SK-N-MC (cell line): Measurements from ENCODE around the gene RAP1GDS1.

Source experiments
- DNase-seq: peaks from one replicate; pipeline ENCODE4 v3.0.0-alpha.2; 2011; ENCODE audit warnings: low read depth, low spot score
- H3K27ac ChIP-seq: fragments of 200-600 bp; sonication (generic); 2 replicates; pipeline ENCODE4 v1.5.1; 2016; ENCODE audit warnings: mixed run types
- H3K36me3 ChIP-seq: fragments of 200-600 bp; sonication (generic); 2 replicates; pipeline ENCODE4 v1.6.1; 2017; ENCODE audit warnings: antibody characterized with exemption, low read length, mixed read lengths; ENCODE audit not compliant: insufficient read depth
- H3K4me3 ChIP-seq: fragments of 200-600 bp; sonication (generic); 2 replicates; pipeline ENCODE4 v1.5.1; 2016
- H3K9ac ChIP-seq: fragments of 200-600 bp; sonication (generic); 2 replicates; pipeline ENCODE4 v1.8.0; 2017; ENCODE audit warnings: mixed run types, mixed read lengths; ENCODE audit not compliant: insufficient read length
- H3K9me3 ChIP-seq: fragments of 200-600 bp; sonication (generic); 2 replicates; pipeline ENCODE4 v1.6.1; 2017; ENCODE audit warnings: low read depth, mild to moderate bottlenecking, antibody characterized with exemption, low read length, moderate library complexity, mixed read lengths
- EZH2 ChIP-seq: fragments of 200-600 bp; sonication (generic); IDR thresholded peaks from one replicate; pipeline ENCODE4 v1.6.1; 2017; ENCODE audit warnings: antibody characterized with exemption
- FOXP2 ChIP-seq: optimal IDR thresholded peaks from 2 replicates; pipeline ENCODE3; 2011; ENCODE audit warnings: mild to moderate bottlenecking, moderate library complexity; ENCODE audit not compliant: insufficient read depth; ENCODE audit errors: extremely low read length, control extremely low read depth
- POLR2AphosphoS5 ChIP-seq: IDR thresholded peaks from 2 replicates; pipeline ENCODE4 v1.6.1; 2012; ENCODE audit warnings: mild to moderate bottlenecking, low read depth, low read length, borderline replicate concordance

The RAP1GDS1 gene

DNA sequence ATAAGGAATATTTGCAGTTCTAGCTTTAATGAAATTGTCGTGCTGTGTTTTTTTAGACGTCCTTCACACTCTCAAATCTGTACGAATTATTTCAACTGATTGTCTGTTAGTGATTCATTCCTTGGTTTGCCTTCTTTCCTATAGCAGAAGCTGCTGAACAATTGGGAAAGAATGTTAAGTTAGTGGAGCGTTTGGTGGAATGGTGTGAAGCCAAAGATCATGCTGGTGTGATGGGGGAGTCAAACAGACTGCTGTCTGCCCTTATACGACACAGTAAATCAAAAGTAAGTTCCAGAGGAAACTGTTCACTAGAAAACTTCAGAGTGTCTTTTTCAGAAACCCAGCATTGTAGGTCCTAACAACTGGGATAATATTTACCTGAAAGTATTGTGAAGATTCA is 159.9 kb downstream of the RAP1GDS1 start:
- H3K36me3 ChIP-seq: peaks cover 39% of the 10 kb centered on the region
- no peak for DNase-seq
- no peak overlapping the region for H3K27ac ChIP-seq

DNA sequence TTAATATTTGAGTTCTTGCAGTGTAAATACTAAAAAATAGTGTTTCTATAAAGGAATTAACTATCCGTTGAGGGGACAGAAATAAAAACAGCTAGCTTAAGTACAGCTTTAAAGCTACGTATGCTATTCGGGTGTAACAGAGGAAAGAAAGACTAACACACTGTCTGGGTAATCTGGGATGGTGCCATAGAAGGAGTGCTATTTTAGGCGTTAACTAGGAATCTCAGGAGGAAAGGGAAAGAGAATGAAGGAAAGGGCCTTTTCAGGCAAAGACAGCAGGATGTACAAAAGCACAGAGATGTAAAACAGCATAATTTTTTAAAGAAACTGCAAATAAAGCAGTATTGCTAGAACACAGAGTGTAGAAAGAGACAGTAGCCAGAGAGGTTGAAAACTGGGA is 161.8 kb downstream of the RAP1GDS1 start:
- DNase-seq: no peak
- TF ChIP-seq FOXP2 (no peak), EZH2 (no peak), POLR2AphosphoS5 (no peak)
- H3K9ac ChIP-seq: no peak overlapping the region
- H3K4me3 ChIP-seq: no peak overlapping the region
- no peak overlapping the region for H3K27ac ChIP-seq
- H3K9me3 ChIP-seq: no peaks in the 10 kb centered on the region; the same call in 1 of the 2 replicates
- peaks cover 39% of the 10 kb centered on the region for H3K36me3 ChIP-seq

More for the DNA sequence above, 159.9 kb downstream of the RAP1GDS1 start:
- H3K9me3 ChIP-seq: no peaks in the 10 kb centered on the region; the same call in 1 of the 2 replicates
- TF ChIP-seq POLR2AphosphoS5 (no peak), FOXP2 (no peak), EZH2 (no peak)
- H3K9ac ChIP-seq: no peak overlapping the region
- H3K4me3 ChIP-seq: no peak overlapping the region

DNA sequence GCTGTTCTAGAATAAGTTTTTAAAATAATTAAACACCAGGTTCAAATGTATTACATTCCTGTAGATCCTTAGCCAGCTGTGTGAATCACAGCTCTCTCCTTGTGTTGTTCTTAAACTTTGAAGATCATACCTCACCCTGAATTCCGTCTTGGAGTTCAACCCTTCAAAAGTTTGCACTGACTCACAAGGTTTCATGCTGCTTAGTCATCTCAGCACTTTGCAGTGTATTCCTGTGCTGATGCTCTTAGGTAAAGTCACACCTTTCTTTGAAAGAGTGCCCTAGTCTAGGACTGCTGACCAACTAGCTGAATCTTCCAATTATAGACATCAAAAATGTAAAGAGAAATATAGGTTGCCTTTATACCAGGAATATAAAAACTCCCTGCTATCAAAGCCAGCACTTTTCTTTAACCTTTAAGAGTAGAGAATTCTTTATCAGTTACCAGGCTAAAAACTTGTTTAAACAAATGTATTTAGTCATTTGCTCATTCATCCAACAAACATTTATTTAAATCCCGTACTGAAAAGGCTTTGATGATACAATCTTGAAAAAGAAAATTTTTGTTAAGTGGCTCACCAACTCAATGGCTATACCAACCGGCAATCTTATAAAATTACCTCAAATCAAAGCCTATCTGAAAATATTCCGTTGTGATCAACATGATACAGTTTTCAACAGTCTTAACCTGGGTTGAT is 169.7 kb downstream of the RAP1GDS1 start:
- no peak for DNase-seq
- Histone ChIP-seq H3K9ac (no peak overlapping the region), H3K4me3 (no peak overlapping the region)

DNA sequence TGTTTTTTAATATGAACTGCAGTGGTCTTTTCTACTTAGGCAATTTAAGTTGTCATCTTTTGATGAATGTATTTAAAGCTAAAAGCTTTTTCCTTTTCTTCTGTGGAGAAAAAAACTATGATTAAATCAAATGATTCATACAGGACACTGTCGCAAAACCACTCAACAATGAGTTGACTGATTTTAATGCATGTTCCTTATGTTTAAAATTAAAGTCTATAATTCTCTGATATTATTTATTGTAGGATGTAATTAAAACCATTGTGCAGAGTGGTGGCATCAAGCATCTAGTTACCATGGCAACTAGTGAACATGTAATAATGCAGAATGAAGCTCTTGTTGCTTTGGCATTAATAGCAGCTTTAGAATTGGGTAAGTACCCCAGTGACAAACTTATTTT is 172.5 kb downstream of the RAP1GDS1 start:
- no peak overlapping the region for H3K27ac ChIP-seq
- H3K9me3 ChIP-seq: no peaks in the 10 kb centered on the region
- peaks cover 4% of the 10 kb centered on the region; the same call in 1 of the 2 replicates for H3K36me3 ChIP-seq
- no peak overlapping the region for H3K9ac ChIP-seq
- no peak for DNase-seq
- no peak overlapping the region for H3K4me3 ChIP-seq
- no peak for TF ChIP-seq EZH2
- TF ChIP-seq FOXP2: no peak
- TF ChIP-seq POLR2AphosphoS5: no peak

More for the DNA sequence above, 169.7 kb downstream of the RAP1GDS1 start:
- no peak for TF ChIP-seq EZH2
- no peak for TF ChIP-seq FOXP2
- no peak for TF ChIP-seq POLR2AphosphoS5
- Histone ChIP-seq H3K9me3 (no peaks in the 10 kb centered on the region), H3K36me3 (peaks cover 4% of the 10 kb centered on the region; the same call in 1 of the 2 replicates), H3K27ac (no peak overlapping the region)

DNA sequence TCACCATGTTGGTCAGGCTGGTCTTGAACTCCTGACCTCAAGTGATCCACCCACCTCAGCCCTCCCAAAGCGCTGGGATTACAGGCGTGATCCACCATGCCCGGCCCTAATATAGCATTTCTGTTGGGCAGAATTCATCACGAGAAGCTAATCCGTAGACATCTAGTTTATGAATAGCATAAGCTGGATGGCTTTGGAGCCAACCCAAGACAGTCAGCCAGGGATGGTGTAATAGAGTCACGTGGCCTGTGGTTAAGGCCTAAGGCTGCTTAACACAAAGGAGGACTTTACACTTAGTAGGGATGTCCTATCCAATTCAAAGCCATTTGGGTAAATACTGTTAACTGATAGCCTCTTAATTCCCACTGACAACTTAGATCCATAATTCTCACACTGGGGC is 173.6 kb downstream of the RAP1GDS1 start:
- H3K27ac ChIP-seq: no peak overlapping the region
- H3K9ac ChIP-seq: no peak overlapping the region
- TF ChIP-seq FOXP2 (no peak), POLR2AphosphoS5 (no peak)
- DNase-seq: no peak
- H3K36me3 ChIP-seq: peaks cover 4% of the 10 kb centered on the region; the same call in 1 of the 2 replicates
- H3K4me3 ChIP-seq: no peak overlapping the region
- H3K9me3 ChIP-seq: no peaks in the 10 kb centered on the region

DNA sequence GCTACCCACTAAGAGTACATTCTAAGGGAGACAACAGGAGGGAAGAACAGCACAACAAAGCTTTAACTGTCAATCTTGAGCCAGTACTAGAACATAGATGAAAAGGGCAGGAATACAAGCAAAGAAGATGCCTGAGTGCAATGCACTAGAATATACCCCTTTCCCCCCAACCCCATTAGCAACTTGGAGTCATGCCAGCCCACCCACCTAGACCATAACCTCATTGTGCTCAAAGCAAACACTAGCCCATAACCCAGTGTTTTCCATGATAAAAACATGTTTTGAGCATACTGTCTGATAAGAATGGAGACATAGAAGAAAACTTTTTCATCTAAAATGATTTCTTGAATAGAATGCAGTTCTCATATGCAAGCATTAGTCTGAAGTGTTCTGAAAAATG is 183.2 kb downstream of the RAP1GDS1 start:
- no peak overlapping the region for H3K4me3 ChIP-seq
- TF ChIP-seq EZH2 (no peak), FOXP2 (no peak), POLR2AphosphoS5 (no peak)

DNA sequence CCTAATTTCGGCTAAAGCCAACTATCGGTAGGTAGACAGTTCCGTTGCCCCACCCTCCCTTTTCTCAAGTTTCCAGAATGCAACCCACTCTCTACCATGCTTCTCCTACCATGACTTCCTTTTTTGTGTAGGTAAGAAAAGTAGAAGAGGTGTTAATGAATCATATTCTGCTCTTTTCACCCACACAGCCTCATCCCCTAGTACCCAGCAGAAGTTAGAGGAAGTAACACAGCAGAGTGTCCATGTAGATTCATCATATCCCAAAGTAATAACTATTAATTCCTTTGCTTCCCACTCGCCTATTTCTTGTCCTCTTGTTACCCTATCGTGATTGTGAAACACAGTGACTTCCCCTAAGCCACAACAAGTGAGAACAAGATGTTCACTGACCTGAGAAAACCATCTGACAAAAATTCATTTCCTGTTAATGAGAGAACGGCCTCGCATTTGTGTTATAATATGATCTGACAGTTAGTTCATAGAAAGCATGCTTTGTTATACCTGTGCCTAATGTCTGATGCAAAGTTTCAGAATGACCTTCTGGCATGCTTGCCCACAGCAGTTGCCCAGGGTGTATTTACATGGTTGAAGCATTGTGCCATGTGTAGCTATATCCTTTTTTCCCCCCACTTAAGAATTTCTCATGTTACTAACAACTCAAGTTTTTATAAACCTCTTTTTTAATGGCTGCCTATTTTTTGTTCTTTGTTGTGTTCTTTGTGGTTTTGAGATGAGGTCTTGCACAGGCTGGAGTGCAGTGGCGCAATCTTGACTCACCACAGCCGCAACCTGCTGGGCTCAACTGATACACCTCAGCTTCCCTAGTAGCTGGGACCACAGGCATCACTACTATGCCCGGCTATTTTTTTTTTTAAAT is 185.6 kb downstream of the RAP1GDS1 start:
- no peak overlapping the region for H3K4me3 ChIP-seq
- H3K27ac ChIP-seq: no peak overlapping the region
- no peak overlapping the region for H3K9ac ChIP-seq
- no peaks in the 10 kb centered on the region for H3K9me3 ChIP-seq
- no peak for TF ChIP-seq POLR2AphosphoS5
- no peak for TF ChIP-seq EZH2
- TF ChIP-seq FOXP2: no peak
- DNase-seq: no peak
- peaks cover 6% of the 10 kb centered on the region; the same call in 1 of the 2 replicates for H3K36me3 ChIP-seq

More for the DNA sequence above, 183.2 kb downstream of the RAP1GDS1 start:
- DNase-seq: no peak
- peaks cover 6% of the 10 kb centered on the region; the same call in 1 of the 2 replicates for H3K36me3 ChIP-seq
- no peak overlapping the region for H3K9ac ChIP-seq
- no peak overlapping the region for H3K27ac ChIP-seq
- no peaks in the 10 kb centered on the region for H3K9me3 ChIP-seq

DNA sequence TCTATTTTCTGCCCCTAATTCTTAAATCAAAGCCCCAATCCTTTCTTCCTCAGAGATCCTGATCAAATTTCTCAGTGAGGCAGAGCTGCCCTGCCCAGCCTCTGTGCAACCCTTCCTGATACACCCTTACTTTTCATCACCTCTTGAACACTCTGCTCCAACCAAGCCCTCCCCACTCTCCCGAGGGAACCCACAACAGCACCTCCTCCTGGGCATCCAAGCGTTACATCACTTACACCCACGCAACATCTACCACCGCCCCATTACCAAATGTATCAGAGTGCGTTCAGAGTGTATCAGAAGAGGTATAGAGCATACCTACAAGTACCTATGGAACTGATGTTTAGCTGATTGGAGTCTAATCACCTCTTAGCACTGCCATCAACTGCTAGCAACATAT is 186.5 kb downstream of the RAP1GDS1 start:
- no peak overlapping the region for H3K27ac ChIP-seq
- H3K9ac ChIP-seq: no peak overlapping the region
- DNase-seq: no peak
- no peaks in the 10 kb centered on the region for H3K36me3 ChIP-seq
- no peak overlapping the region for H3K4me3 ChIP-seq
- no peaks in the 10 kb centered on the region for H3K9me3 ChIP-seq
- TF ChIP-seq EZH2 (no peak), POLR2AphosphoS5 (no peak), FOXP2 (no peak)

DNA sequence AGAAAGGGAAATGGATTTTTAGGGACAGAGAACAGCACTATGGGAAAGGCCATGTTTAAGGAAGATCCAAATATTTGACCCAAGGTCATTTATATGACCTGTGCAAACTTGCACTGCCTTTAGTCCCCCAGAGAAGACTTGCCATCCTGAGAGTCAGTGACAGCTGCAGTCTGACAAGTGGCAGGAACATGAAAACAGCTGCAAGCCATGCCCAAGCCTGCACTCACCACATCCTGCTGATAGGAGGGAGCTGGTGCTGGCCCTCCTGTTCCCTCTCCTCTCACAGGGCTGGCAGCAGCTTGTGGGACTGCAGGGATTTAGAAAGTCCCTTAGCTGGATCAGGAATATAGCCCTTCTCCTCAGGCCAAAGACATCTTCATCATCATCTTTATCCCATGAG is 187.7 kb downstream of the RAP1GDS1 start:
- H3K27ac ChIP-seq: no peak overlapping the region

More for the DNA sequence above, 187.7 kb downstream of the RAP1GDS1 start:
- no peak for DNase-seq
- TF ChIP-seq POLR2AphosphoS5 (no peak), EZH2 (no peak), FOXP2 (no peak)
- H3K9ac ChIP-seq: no peak overlapping the region
- H3K36me3 ChIP-seq: no peaks in the 10 kb centered on the region
- no peaks in the 10 kb centered on the region for H3K9me3 ChIP-seq
- no peak overlapping the region for H3K4me3 ChIP-seq
